ENCODE data around the gene FGF22.

DNA sequence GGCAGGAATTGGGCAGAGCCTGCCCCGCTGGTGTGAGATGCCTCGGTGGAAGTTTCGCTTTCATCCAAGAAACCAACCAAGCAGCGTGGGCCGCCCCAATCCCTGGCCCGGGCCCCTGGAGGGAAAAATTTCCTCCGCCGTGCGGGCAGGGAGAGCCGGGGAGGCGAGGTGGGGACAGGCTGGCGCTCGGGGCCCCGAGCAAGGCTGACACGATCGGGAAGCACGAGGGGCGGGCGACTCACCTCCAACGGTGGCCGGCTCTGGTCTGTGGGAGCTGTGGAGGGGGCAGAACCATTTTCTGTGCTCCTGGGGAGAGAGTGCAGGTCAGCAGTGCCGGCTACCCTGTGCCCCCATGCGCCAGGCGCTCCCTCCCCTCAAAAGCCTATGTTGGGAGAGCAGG, 12.3 kb downstream of the FGF22 start:
- TF ChIP-seq ERF (CRISPR knock-in tag; IDR thresholded peaks at IDR 0.05) (no peak), KLF11 (CRISPR knock-in tag; IDR thresholded peaks at IDR 0.05) (no peak), ZFP1 (CRISPR knock-in tag; IDR thresholded peaks at IDR 0.05) (no peak), SIN3B (IDR thresholded peaks at IDR 0.05; ENCODE audit: low read length) (no peak), RAD21 (CRISPR knock-in tag; IDR thresholded peaks at IDR 0.05) (no peak), HDAC6 (IDR thresholded peaks at IDR 0.05; ENCODE audit: low read depth, low read length) (no peak), ZNF790 (CRISPR knock-in tag; IDR thresholded peaks at IDR 0.05; ENCODE audit: borderline replicate concordance) (no peak), ZZZ3 (CRISPR knock-in tag; IDR thresholded peaks at IDR 0.05; ENCODE audit: borderline replicate concordance) (no peak), KAT2B (IDR thresholded peaks at IDR 0.05; ENCODE audit: borderline replicate concordance, low read depth, low read length) (no peak)
- TF ChIP-seq, protein P1, sequence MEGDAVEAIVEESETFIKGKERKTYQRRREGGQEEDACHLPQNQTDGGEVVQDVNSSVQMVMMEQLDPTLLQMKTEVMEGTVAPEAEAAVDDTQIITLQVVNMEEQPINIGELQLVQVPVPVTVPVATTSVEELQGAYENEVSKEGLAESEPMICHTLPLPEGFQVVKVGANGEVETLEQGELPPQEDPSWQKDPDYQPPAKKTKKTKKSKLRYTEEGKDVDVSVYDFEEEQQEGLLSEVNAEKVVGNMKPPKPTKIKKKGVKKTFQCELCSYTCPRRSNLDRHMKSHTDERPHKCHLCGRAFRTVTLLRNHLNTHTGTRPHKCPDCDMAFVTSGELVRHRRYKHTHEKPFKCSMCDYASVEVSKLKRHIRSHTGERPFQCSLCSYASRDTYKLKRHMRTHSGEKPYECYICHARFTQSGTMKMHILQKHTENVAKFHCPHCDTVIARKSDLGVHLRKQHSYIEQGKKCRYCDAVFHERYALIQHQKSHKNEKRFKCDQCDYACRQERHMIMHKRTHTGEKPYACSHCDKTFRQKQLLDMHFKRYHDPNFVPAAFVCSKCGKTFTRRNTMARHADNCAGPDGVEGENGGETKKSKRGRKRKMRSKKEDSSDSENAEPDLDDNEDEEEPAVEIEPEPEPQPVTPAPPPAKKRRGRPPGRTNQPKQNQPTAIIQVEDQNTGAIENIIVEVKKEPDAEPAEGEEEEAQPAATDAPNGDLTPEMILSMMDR (CRISPR knock-in tag; IDR thresholded peaks at IDR 0.05), result no peak
- TF ChIP-seq, protein P2, sequence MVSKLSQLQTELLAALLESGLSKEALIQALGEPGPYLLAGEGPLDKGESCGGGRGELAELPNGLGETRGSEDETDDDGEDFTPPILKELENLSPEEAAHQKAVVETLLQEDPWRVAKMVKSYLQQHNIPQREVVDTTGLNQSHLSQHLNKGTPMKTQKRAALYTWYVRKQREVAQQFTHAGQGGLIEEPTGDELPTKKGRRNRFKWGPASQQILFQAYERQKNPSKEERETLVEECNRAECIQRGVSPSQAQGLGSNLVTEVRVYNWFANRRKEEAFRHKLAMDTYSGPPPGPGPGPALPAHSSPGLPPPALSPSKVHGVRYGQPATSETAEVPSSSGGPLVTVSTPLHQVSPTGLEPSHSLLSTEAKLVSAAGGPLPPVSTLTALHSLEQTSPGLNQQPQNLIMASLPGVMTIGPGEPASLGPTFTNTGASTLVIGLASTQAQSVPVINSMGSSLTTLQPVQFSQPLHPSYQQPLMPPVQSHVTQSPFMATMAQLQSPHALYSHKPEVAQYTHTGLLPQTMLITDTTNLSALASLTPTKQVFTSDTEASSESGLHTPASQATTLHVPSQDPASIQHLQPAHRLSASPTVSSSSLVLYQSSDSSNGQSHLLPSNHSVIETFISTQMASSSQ (IDR thresholded peaks at IDR 0.05; ENCODE audit: low read depth), result no peak
- TF ChIP-seq, protein P2 (CRISPR knock-in tag; IDR thresholded peaks at IDR 0.05; ENCODE audit: borderline replicate concordance), result no peak
- TF ChIP-seq, protein P3, sequence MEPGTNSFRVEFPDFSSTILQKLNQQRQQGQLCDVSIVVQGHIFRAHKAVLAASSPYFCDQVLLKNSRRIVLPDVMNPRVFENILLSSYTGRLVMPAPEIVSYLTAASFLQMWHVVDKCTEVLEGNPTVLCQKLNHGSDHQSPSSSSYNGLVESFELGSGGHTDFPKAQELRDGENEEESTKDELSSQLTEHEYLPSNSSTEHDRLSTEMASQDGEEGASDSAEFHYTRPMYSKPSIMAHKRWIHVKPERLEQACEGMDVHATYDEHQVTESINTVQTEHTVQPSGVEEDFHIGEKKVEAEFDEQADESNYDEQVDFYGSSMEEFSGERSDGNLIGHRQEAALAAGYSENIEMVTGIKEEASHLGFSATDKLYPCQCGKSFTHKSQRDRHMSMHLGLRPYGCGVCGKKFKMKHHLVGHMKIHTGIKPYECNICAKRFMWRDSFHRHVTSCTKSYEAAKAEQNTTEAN (CRISPR knock-in tag; conservative IDR thresholded peaks at IDR 0.05), result no peak
- TF ChIP-seq, protein P4, sequence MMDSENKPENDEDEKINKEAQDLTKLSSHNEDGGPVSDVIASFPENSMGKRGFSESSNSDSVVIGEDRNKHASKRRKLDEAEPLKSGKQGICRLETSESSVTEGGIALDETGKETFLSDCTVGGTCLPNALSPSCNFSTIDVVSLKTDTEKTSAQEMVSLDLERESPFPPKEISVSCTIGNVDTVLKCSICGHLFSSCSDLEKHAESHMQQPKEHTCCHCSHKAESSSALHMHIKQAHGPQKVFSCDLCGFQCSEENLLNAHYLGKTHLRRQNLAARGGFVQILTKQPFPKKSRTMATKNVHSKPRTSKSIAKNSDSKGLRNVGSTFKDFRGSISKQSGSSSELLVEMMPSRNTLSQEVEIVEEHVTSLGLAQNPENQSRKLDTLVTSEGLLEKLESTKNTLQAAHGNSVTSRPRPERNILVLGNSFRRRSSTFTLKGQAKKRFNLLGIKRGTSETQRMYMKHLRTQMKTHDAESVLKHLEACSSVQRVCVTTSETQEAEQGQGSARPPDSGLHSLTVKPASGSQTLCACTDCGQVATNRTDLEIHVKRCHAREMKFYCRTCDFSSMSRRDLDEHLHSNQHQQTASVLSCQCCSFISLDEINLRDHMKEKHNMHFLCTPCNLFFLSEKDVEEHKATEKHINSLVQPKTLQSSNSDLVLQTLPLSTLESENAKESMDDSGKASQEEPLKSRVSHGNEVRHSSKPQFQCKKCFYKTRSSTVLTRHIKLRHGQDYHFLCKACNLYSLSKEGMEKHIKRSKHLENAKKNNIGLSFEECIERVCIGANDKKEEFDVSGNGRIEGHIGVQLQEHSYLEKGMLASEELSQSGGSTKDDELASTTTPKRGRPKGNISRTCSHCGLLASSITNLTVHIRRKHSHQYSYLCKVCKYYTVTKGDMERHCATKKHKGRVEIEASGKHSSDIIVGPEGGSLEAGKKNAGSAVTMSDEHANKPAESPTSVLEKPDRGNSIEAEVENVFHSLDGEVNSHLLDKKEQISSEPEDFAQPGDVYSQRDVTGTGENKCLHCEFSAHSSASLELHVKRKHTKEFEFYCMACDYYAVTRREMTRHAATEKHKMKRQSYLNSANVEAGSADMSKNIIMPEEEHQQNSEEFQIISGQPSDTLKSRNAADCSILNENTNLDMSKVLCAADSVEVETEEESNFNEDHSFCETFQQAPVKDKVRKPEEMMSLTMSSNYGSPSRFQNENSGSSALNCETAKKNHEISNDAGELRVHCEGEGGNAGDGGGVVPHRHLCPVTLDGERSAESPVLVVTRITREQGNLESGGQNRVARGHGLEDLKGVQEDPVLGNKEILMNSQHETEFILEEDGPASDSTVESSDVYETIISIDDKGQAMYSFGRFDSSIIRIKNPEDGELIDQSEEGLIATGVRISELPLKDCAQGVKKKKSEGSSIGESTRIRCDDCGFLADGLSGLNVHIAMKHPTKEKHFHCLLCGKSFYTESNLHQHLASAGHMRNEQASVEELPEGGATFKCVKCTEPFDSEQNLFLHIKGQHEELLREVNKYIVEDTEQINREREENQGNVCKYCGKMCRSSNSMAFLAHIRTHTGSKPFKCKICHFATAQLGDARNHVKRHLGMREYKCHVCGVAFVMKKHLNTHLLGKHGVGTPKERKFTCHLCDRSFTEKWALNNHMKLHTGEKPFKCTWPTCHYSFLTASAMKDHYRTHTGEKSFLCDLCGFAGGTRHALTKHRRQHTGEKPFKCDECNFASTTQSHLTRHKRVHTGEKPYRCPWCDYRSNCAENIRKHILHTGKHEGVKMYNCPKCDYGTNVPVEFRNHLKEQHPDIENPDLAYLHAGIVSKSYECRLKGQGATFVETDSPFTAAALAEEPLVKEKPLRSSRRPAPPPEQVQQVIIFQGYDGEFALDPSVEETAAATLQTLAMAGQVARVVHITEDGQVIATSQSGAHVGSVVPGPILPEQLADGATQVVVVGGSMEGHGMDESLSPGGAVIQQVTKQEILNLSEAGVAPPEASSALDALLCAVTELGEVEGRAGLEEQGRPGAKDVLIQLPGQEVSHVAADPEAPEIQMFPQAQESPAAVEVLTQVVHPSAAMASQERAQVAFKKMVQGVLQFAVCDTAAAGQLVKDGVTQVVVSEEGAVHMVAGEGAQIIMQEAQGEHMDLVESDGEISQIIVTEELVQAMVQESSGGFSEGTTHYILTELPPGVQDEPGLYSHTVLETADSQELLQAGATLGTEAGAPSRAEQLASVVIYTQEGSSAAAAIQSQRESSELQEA (CRISPR knock-in tag; IDR thresholded peaks at IDR 0.05; ENCODE audit: not compliant biosample characterization), result no peak
- TF ChIP-seq, protein P5, sequence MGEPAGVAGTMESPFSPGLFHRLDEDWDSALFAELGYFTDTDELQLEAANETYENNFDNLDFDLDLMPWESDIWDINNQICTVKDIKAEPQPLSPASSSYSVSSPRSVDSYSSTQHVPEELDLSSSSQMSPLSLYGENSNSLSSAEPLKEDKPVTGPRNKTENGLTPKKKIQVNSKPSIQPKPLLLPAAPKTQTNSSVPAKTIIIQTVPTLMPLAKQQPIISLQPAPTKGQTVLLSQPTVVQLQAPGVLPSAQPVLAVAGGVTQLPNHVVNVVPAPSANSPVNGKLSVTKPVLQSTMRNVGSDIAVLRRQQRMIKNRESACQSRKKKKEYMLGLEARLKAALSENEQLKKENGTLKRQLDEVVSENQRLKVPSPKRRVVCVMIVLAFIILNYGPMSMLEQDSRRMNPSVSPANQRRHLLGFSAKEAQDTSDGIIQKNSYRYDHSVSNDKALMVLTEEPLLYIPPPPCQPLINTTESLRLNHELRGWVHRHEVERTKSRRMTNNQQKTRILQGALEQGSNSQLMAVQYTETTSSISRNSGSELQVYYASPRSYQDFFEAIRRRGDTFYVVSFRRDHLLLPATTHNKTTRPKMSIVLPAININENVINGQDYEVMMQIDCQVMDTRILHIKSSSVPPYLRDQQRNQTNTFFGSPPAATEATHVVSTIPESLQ (CRISPR knock-in tag; conservative IDR thresholded peaks at IDR 0.05), result no peak
